ENCODE measurements around the gene ITPR3. TPM values are rescaled to one million over a fixed set of nuclear protein-coding genes. Genes with fewer than 3 reads are reported as not detected.

Gene ITPR3
- total and polyA plus RNA-seq, 2 of the 13 experiments (the other 11 are each of a cell fraction or from before 2014, with no cell fraction given), result 3.8 to 21.4 TPM

DNA sequence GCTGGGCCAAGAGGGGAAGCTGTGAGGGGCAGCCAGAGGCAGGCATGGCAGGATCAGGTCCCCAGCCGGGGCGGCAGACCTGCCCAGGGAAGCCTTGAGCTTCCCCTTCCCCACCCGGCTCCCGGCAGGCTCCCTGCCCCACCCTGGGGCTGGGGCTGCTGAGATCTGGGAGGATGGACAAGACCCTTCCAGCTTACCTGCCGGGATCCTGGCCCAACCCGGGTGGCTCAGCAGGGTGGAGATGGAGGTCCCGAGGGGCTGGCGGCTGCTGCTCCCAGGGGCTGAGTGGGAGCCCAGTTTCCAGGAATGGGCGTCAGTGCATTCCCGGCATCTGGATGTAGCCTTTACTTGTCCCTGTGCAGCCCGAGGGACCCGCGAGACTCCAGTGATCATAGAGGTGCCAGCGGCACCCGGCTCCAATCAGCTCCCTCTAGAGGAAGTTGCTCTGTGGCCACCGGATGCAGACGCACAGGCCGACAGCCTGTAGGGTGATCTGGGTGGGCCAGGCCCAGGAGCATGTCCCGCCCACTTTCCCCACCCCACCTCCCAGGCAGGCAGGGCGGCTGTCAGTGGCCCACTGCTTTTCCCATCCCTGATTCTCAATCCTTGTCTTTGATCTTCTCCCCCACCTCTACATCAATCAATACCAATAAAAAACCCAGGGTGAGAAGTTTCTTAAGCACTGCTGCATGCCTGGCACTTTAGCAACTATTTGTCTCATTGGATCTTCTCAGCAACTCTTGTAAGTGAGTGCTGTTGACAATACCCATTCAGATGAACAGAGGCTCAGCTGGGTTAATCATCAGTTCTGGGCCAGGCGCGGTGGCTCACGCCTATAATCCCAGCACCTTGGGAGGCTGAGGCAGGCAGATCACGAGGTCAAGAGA, 41.1 kb upstream of the ITPR3 start, which contains the start of gene BAK1 (continued):
- TF ChIP-seq, protein P1, sequence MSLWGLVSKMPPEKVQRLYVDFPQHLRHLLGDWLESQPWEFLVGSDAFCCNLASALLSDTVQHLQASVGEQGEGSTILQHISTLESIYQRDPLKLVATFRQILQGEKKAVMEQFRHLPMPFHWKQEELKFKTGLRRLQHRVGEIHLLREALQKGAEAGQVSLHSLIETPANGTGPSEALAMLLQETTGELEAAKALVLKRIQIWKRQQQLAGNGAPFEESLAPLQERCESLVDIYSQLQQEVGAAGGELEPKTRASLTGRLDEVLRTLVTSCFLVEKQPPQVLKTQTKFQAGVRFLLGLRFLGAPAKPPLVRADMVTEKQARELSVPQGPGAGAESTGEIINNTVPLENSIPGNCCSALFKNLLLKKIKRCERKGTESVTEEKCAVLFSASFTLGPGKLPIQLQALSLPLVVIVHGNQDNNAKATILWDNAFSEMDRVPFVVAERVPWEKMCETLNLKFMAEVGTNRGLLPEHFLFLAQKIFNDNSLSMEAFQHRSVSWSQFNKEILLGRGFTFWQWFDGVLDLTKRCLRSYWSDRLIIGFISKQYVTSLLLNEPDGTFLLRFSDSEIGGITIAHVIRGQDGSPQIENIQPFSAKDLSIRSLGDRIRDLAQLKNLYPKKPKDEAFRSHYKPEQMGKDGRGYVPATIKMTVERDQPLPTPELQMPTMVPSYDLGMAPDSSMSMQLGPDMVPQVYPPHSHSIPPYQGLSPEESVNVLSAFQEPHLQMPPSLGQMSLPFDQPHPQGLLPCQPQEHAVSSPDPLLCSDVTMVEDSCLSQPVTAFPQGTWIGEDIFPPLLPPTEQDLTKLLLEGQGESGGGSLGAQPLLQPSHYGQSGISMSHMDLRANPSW (CRISPR knock-in tag; IDR thresholded peaks at IDR 0.05; ENCODE audit: borderline replicate concordance), result 0 out of 2 replicates have a peak, but pooled peaks have one; percentile 35
- TF ChIP-seq ERF (CRISPR knock-in tag; IDR thresholded peaks at IDR 0.05) (peak; percentile 64; the same call in 1 of the 2 replicates), ARID2 (CRISPR knock-in tag; IDR thresholded peaks at IDR 0.05; ENCODE audit: borderline replicate concordance) (peak; percentile 71; the same call in 1 of the 2 replicates), HOXA7 (CRISPR knock-in tag; IDR thresholded peaks at IDR 0.05) (no peak), PHF8 (CRISPR knock-in tag; IDR thresholded peaks at IDR 0.05) (peak; percentile 80), TBX3 (IDR thresholded peaks at IDR 0.05; ENCODE audit: borderline replicate concordance) (peak; percentile 82; the same call in 1 of the 2 replicates), ZNF441 (CRISPR knock-in tag; IDR thresholded peaks at IDR 0.05; ENCODE audit: borderline replicate concordance) (no peak), RBAK (CRISPR knock-in tag; IDR thresholded peaks at IDR 0.05) (peak; percentile 43; the same call in 1 of the 2 replicates), ZFP82 (CRISPR knock-in tag; IDR thresholded peaks at IDR 0.05; ENCODE audit: borderline replicate concordance) (no peak), MED8 (CRISPR knock-in tag; IDR thresholded peaks at IDR 0.05; ENCODE audit: insufficient replicate concordance) (no peak), YEATS4 (CRISPR knock-in tag; IDR thresholded peaks at IDR 0.05; ENCODE audit: borderline replicate concordance) (peak; percentile 70; the same call in 1 of the 2 replicates), ZBTB7B (CRISPR knock-in tag; IDR thresholded peaks at IDR 0.05) (peak; percentile 76)
- TF ChIP-seq, protein P2, sequence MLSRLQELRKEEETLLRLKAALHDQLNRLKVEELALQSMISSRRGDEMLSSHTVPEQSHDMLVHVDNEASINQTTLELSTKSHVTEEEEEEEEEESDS (CRISPR knock-in tag; IDR thresholded peaks at IDR 0.05; ENCODE audit: borderline replicate concordance), result 0 out of 2 replicates have a peak, but pooled peaks have one; percentile 73
- TF ChIP-seq, protein P3, sequence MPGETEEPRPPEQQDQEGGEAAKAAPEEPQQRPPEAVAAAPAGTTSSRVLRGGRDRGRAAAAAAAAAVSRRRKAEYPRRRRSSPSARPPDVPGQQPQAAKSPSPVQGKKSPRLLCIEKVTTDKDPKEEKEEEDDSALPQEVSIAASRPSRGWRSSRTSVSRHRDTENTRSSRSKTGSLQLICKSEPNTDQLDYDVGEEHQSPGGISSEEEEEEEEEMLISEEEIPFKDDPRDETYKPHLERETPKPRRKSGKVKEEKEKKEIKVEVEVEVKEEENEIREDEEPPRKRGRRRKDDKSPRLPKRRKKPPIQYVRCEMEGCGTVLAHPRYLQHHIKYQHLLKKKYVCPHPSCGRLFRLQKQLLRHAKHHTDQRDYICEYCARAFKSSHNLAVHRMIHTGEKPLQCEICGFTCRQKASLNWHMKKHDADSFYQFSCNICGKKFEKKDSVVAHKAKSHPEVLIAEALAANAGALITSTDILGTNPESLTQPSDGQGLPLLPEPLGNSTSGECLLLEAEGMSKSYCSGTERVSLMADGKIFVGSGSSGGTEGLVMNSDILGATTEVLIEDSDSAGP (CRISPR knock-in tag; IDR thresholded peaks at IDR 0.05; ENCODE audit: borderline replicate concordance), result peak; percentile 84; the same call in 1 of the 2 replicates
- TF ChIP-seq, protein P4, sequence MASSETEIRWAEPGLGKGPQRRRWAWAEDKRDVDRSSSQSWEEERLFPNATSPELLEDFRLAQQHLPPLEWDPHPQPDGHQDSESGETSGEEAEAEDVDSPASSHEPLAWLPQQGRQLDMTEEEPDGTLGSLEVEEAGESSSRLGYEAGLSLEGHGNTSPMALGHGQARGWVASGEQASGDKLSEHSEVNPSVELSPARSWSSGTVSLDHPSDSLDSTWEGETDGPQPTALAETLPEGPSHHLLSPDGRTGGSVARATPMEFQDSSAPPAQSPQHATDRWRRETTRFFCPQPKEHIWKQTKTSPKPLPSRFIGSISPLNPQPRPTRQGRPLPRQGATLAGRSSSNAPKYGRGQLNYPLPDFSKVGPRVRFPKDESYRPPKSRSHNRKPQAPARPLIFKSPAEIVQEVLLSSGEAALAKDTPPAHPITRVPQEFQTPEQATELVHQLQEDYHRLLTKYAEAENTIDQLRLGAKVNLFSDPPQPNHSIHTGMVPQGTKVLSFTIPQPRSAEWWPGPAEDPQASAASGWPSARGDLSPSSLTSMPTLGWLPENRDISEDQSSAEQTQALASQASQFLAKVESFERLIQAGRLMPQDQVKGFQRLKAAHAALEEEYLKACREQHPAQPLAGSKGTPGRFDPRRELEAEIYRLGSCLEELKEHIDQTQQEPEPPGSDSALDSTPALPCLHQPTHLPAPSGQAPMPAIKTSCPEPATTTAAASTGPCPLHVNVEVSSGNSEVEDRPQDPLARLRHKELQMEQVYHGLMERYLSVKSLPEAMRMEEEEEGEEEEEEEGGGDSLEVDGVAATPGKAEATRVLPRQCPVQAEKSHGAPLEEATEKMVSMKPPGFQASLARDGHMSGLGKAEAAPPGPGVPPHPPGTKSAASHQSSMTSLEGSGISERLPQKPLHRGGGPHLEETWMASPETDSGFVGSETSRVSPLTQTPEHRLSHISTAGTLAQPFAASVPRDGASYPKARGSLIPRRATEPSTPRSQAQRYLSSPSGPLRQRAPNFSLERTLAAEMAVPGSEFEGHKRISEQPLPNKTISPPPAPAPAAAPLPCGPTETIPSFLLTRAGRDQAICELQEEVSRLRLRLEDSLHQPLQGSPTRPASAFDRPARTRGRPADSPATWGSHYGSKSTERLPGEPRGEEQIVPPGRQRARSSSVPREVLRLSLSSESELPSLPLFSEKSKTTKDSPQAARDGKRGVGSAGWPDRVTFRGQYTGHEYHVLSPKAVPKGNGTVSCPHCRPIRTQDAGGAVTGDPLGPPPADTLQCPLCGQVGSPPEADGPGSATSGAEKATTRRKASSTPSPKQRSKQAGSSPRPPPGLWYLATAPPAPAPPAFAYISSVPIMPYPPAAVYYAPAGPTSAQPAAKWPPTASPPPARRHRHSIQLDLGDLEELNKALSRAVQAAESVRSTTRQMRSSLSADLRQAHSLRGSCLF (CRISPR knock-in tag; IDR thresholded peaks at IDR 0.05; ENCODE audit: borderline replicate concordance), result no peak
- TF ChIP-seq, protein P5, sequence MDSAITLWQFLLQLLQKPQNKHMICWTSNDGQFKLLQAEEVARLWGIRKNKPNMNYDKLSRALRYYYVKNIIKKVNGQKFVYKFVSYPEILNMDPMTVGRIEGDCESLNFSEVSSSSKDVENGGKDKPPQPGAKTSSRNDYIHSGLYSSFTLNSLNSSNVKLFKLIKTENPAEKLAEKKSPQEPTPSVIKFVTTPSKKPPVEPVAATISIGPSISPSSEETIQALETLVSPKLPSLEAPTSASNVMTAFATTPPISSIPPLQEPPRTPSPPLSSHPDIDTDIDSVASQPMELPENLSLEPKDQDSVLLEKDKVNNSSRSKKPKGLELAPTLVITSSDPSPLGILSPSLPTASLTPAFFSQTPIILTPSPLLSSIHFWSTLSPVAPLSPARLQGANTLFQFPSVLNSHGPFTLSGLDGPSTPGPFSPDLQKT (CRISPR knock-in tag; IDR thresholded peaks at IDR 0.05; ENCODE audit: borderline replicate concordance), result no peak

Data from HepG2 (cell line).